Upper lobe of left lung (tissue), 6 donors: ENCODE results near the gene MYBBP1A. TPM values are rescaled to one million over a fixed set of nuclear protein-coding genes. Genes with fewer than 3 reads are reported as not detected.

Experiments used
- ATAC-seq, 2 donors: fragments of 200-7000 bp; cut with Tn5 transposase; one replicate each; pipeline ENCODE4 v1.9.1; 2022; ENCODE audit warnings: mild to moderate bottlenecking in 2 of 2, moderate library complexity in 2 of 2; ENCODE audit not compliant: low FRiP score in 2 of 2
- DNase-seq, 2 donors: peaks; one replicate each; pipeline ENCODE4 v3.0.0-alpha.2; 2019 to 2020
- H3K27ac ChIP-seq, 4 donors: fragments of 200-600 bp; sonication (generic); one replicate each; pipeline ENCODE4 v1.5.1; 2016 to 2019
- H3K27me3 ChIP-seq, 4 donors: fragments of 200-600 bp; sonication (generic); one replicate each; pipeline ENCODE4 v1.5.1; 2017 to 2019
- H3K36me3 ChIP-seq, 4 donors: fragments of 200-600 bp; sonication (generic); one replicate each; pipeline ENCODE4 v1.5.1; 2016 to 2019
- H3K4me1 ChIP-seq, 4 donors: fragments of 200-600 bp; sonication (generic); one replicate each; pipeline ENCODE4 v1.5.1; 2018 to 2019
- H3K4me3 ChIP-seq, 4 donors: fragments of 200-600 bp; sonication (generic); one replicate each; pipeline ENCODE4 v1.5.1; 2017 to 2019; ENCODE audit warnings: mild to moderate bottlenecking in 2 of 4, moderate library complexity in 1 of 4
- H3K9me3 ChIP-seq, 4 donors: fragments of 200-600 bp; sonication (generic); one replicate each; pipeline ENCODE4 v1.5.1; 2018 to 2019
- EP300 ChIP-seq, 4 donors: sonication (generic); formaldehyde crosslinking; IDR thresholded peaks; one replicate each; pipeline ENCODE4 v1.5.1; 2017; ENCODE audit warnings: antibody characterized with exemption in 4 of 4, control low read depth in 2 of 4
- POLR2A ChIP-seq, 4 donors: fragments of 450-650 bp; IDR thresholded peaks; one replicate each; pipeline ENCODE4 v1.5.1; 2016 to 2017; ENCODE audit warnings: antibody characterized with exemption in 4 of 4, mild to moderate bottlenecking in 2 of 4
- POLR2AphosphoS5 ChIP-seq, 2 donors: sonication (generic); formaldehyde crosslinking; IDR thresholded peaks; one replicate each; pipeline ENCODE4 v1.5.1; 2017; ENCODE audit warnings: antibody characterized with exemption in 2 of 2
- WGBS, 2 donors: methylation state at CpG; one replicate each; pipeline ENCODE4 v1.1.5; 2017 to 2018; 5-methylcytosine and 5-hydroxymethylcytosine counted together
- total RNA-seq, 6 donors: library from RNA; depleted of rRNA in 4 of 6; stranded (reverse); fragments of >200 nt in 4 of 6; gene quantifications; one replicate each; pipeline versions ENCODE4 v1.1.0 to v1.2.1, GENCODE V29; 2016 to 2021
- TF ChIP-seq, protein P1 (sequence below), 6 experiments: fragments of 450-650 bp in 4 of 6; fragments of 200-600 bp in 2 of 6; sonication (generic) in 2 of 6; IDR thresholded peaks; one replicate each; pipeline ENCODE4 v1.5.1; 2016 to 2019; ENCODE audit warnings: antibody characterized with exemption in 6 of 6
- donor health status: DM: no; HTN: no; CAD: no; lungs with moderate emphysema.
- donor health status: DM: no; HTN: yes; CAD: no; lungs with severe emphysema.

The MYBBP1A gene
- total RNA-seq, 6 donors from 2014 or later: 45.2 to 151 (median 57.3) TPM

DNA sequence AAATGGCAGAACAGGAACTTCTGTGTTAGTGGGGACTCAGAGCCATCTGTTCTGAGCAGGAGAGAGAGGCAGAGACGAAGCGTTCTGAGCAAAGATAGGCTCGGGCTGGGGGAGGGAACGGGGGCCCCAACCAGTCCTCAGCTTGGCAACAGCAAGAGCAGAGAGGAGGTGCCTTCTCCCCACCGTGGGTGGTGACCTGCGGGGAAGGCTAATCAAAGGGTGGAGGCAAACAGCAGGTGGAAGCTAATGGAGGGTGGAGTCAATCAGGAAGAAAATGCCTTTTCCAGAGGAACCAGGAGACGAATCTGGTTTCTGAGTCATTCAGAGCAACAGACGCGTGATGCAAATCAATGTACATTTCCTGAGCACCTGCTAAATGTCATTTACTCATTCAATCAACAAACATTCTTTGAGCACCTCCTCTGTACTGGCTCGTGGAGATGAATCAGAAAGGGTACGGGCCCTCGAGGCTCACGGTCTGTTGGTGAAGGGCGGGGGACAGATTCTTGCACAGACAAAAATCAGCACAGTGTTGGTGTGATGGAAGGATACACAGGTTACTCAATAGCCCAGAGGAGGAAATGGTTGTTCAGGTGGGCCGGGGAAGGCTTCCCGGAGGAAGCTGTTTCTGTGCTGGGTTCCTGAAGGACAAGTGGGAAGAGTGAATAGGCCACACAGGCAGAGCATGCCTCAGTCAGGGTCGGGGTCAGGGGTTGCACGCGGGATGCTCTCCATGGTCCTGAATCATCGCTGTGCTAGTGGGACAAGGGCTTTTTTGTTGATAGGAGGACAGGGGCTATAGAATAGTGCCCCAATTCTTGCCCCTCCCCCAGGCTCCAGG is 62.2 kb downstream of the MYBBP1A start:
- H3K36me3 ChIP-seq: no peaks in the 10 kb centered on the region
- peaks cover 1 to 36% (median 24%) of the 10 kb centered on the region in 4 donors for H3K4me1 ChIP-seq
- H3K27ac ChIP-seq: no peak overlapping the region
- no peaks in the 10 kb centered on the region for H3K27me3 ChIP-seq
- DNase-seq (peak in 1 of 2 donors; percentile 51), ATAC-seq (no peak)
- 42 to 53% methylated on average over 20 of the region's 20 CpGs for WGBS, 2 donors
- no peaks in the 10 kb centered on the region for H3K9me3 ChIP-seq
- H3K4me3 ChIP-seq: no peak overlapping the region
- TF ChIP-seq POLR2A (IDR thresholded peaks at IDR 0.05): no peak
- TF ChIP-seq POLR2AphosphoS5 (IDR thresholded peaks at IDR 0.05): no peak
- TF ChIP-seq, protein P1, sequence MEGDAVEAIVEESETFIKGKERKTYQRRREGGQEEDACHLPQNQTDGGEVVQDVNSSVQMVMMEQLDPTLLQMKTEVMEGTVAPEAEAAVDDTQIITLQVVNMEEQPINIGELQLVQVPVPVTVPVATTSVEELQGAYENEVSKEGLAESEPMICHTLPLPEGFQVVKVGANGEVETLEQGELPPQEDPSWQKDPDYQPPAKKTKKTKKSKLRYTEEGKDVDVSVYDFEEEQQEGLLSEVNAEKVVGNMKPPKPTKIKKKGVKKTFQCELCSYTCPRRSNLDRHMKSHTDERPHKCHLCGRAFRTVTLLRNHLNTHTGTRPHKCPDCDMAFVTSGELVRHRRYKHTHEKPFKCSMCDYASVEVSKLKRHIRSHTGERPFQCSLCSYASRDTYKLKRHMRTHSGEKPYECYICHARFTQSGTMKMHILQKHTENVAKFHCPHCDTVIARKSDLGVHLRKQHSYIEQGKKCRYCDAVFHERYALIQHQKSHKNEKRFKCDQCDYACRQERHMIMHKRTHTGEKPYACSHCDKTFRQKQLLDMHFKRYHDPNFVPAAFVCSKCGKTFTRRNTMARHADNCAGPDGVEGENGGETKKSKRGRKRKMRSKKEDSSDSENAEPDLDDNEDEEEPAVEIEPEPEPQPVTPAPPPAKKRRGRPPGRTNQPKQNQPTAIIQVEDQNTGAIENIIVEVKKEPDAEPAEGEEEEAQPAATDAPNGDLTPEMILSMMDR (IDR thresholded peaks at IDR 0.05): no peak
- TF ChIP-seq EP300 (IDR thresholded peaks at IDR 0.05): no peak

DNA sequence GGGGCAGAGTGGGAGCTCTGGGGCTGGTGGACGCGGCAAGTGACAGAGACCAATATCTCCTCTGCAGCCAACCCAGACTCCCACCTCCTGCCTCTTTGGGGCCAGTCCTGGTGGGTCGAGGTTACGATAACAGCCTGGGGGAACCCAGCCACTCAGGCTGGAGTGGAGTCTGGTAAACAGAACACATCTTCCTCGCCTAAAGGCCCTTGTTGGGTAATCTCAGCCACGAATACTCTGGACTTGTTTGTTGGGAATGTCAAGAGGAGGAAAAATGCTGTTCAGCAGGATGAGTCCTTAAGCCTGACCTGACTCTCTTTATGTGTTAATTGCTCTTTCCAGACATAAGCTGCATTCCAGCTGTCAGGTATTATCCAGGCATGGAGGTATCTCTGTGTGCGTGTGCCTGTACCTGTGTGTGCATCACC is 64.5 kb downstream of the MYBBP1A start:
- DNase-seq (peak in 1 of 2 donors; percentile 62), ATAC-seq (peak in 1 of 2 donors; percentile 41)
- no peaks in the 10 kb centered on the region for H3K36me3 ChIP-seq
- H3K4me3 ChIP-seq: no peak overlapping the region
- 65 to 85% methylated on average over 5 to 7 of the region's 7 CpGs for WGBS, 2 donors
- H3K9me3 ChIP-seq: no peaks in the 10 kb centered on the region
- TF ChIP-seq POLR2AphosphoS5 (IDR thresholded peaks at IDR 0.05): peak; percentile 51 to 61
- no peak for TF ChIP-seq POLR2A (IDR thresholded peaks at IDR 0.05)
- peak in 2 of 4 donors; percentile 30 to 78 for TF ChIP-seq EP300 (IDR thresholded peaks at IDR 0.05)
- H3K27me3 ChIP-seq: no peaks in the 10 kb centered on the region
- H3K4me1 ChIP-seq: peaks cover 5 to 47% (median 35%) of the 10 kb centered on the region in 4 donors
- H3K27ac ChIP-seq: peak overlapping the region; percentile 1 to 88 (median 76)

DNA sequence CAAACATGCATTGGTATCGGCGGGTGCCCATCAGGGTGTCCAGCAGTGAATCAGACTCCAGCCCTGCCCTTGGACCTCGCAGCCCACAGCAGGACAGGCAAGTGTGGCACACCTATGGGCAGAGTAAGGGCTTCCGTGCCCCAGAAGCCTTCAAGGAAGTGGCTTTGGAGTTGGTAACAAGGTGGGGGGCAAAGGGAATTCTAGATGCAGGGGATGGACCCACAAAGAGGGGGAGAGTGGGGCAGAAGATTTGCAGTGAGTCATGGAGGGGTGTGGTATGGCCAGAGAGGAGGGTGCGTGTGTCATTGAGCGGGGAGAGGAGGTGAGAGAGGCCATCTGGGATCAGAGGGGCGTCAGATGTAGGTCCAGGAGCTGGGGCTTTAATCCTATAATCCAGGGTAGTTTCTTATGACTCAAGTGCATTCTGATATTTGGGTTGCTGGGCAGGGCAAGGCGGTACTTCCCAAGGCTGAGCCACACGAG is 65.0 kb downstream of the MYBBP1A start:
- Histone ChIP-seq H3K27me3 (no peaks in the 10 kb centered on the region), H3K27ac (peak overlapping the region; percentile 1 to 88 (median 76)), H3K9me3 (no peaks in the 10 kb centered on the region), H3K4me1 (peaks cover 5 to 49% (median 35%) of the 10 kb centered on the region in 4 donors), H3K36me3 (no peaks in the 10 kb centered on the region), H3K4me3 (no peak overlapping the region)
- DNase-seq: no peak
- ATAC-seq: peak in 1 of 2 donors; percentile 3
- WGBS, 2 donors: 72 to 85% methylated on average over 9 of the region's 9 CpGs
- no peak for TF ChIP-seq POLR2A (IDR thresholded peaks at IDR 0.05)
- TF ChIP-seq POLR2AphosphoS5 (IDR thresholded peaks at IDR 0.05): no peak
- TF ChIP-seq EP300 (IDR thresholded peaks at IDR 0.05): no peak
- TF ChIP-seq, protein P1 (IDR thresholded peaks at IDR 0.05): no peak

DNA sequence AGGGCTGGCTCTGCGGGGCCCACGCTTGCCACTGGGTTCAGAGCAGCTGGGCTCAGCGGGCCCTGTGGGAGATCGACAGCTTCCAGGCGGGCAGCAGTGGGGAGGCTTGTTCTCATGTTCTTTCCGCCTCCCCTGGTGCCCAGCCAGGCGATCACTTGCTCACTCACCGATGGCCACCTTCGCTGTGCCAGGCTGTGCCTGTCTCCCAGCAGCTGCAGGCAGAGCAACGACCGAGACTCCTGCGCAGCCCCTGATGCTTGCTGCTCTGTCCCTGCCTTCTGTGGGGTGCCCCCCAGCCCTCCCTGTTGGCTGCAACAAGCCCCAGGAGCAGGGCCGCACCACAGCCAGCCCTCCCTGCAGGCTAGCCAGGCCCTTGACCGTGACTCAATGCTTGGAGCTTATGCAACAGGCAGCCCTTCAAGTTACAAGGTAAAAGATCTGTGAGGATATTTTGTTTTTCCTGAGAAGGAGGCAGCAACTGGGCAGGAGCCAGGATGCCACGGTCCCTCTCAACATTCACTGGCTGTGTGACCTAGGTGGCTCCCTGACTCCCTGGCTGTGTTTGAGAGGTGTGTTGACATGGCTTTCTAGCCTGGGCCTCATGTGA is 66.1 kb downstream of the MYBBP1A start:
- DNase-seq (peak in 1 of 2 donors; percentile 92), ATAC-seq (peak; percentile 43 to 82)
- no peaks in the 10 kb centered on the region for H3K36me3 ChIP-seq
- peaks cover 5 to 49% (median 36%) of the 10 kb centered on the region in 4 donors for H3K4me1 ChIP-seq
- no peak overlapping the region for H3K4me3 ChIP-seq
- no peaks in the 10 kb centered on the region for H3K9me3 ChIP-seq
- H3K27ac ChIP-seq: peak overlapping the region; percentile 6 to 88 (median 80)
- H3K27me3 ChIP-seq: no peaks in the 10 kb centered on the region
- 67 to 71% methylated on average over 10 to 14 of the region's 15 CpGs for WGBS, 2 donors
- TF ChIP-seq EP300 (IDR thresholded peaks at IDR 0.05) (peak in 1 of 4 donors; percentile 77), POLR2AphosphoS5 (IDR thresholded peaks at IDR 0.05) (peak; percentile 30 to 46), POLR2A (IDR thresholded peaks at IDR 0.05) (no peak)
- TF ChIP-seq, protein P1 (IDR thresholded peaks at IDR 0.05): no peak

Other genes with a start within 250 kb of the MYBBP1A start
- 10 to 100 TPM; 24.5 to 45.8 (median 35.8) TPM for gene UBE2G1, start 188.7 kb downstream of the MYBBP1A start, total RNA-seq
- under 1 TPM in 5 of 6 donors, not detected in 1; 0.22 to 0.91 (median 0.52) TPM for gene SPNS3, start 121.4 kb downstream of the MYBBP1A start, total RNA-seq
- 10 to 100 TPM; 41.8 to 89.1 (median 55.2) TPM for gene SPNS2, start 56.5 kb downstream of the MYBBP1A start, total RNA-seq
- 10 to 100 TPM in 3 of 6 donors, 1 to 10 TPM in 3; 3.8 to 18.7 (median 9.7) TPM for gene GGT6, start 5.2 kb upstream of the MYBBP1A start, total RNA-seq
- gene SMTNL2, start 29.1 kb upstream of the MYBBP1A start, total RNA-seq: 1 to 10 TPM in 5 of 6 donors, under 1 TPM in 1; 0.49 to 7.3 (median 3.6) TPM
- 10 to 100 TPM in 3 of 6 donors, 1 to 10 TPM in 3; 2.4 to 26.0 (median 10.0) TPM for gene ALOX15, start 86.3 kb upstream of the MYBBP1A start, total RNA-seq
- 10 to 100 TPM; 14.6 to 67.1 (median 34.2) TPM for gene PELP1, start 148.8 kb upstream of the MYBBP1A start, total RNA-seq
- gene ARRB2, start 155.2 kb upstream of the MYBBP1A start, total RNA-seq: 100 to 1,000 TPM in 5 of 6 donors, 10 to 100 TPM in 1; 67.3 to 336 (median 176) TPM
- 10 to 100 TPM; 18.4 to 33.4 (median 24.2) TPM for gene MED11, start 176.0 kb upstream of the MYBBP1A start, total RNA-seq
- 10 to 100 TPM in 4 of 6 donors, 1 to 10 TPM in 2; 3.5 to 22.8 (median 11.9) TPM for gene ZMYND15, start 184.4 kb upstream of the MYBBP1A start, total RNA-seq
- gene CXCL16, start 184.5 kb upstream of the MYBBP1A start, total RNA-seq: 100 to 1,000 TPM in 3 of 6 donors, 10 to 100 TPM in 3; 62.9 to 281 (median 122) TPM
- not detected for gene TM4SF5, start 216.5 kb upstream of the MYBBP1A start, total RNA-seq
- gene VMO1, start 231.0 kb upstream of the MYBBP1A start, total RNA-seq: 10 to 100 TPM in 4 of 6 donors, 1 to 10 TPM in 1, not detected in 1; 3.1 to 28.8 (median 13.4) TPM
- gene GLTPD2, start 233.6 kb upstream of the MYBBP1A start, total RNA-seq: under 1 TPM in 2 of 6 donors, not detected in 4; 0.24 to 0.97 TPM
- gene PSMB6, start 240.8 kb upstream of the MYBBP1A start, total RNA-seq: 100 to 1,000 TPM in 4 of 6 donors, 10 to 100 TPM in 2; 44.0 to 149 (median 110) TPM